ENCODE measurements around the gene SNN.

SNN gene

DNA sequence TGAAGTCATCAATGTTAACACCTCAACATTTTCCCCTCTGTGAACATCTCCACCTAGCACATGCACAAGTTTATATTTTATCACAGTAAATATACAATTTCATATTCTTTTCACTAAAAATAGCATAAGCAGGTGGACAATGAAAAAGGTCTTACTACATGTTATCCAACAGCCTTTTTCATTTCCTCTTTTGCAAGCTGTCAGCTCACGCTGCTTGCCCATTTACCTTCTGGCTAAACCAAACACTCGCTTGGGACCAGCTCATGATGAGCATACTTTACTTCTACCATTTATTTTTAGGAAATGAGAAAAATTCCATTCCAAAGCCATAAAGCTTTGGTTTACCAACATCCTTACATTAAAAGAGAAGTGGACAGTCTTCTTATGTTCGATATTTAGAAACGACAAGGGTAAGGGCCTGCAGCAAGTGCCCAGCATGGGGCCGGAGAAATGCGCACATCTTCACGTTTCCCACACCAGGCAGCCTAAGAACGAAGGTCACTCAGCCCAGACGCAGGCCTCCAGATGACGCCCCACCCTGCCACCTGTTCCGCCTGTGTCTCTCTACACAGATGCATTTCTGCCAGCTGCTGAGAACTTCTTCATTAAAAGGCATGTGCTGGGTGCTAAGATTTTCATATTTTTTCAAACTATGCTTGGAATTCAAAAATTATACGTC, 13.9 kb downstream of the SNN start:
- DNase-seq, result no peak

DNA sequence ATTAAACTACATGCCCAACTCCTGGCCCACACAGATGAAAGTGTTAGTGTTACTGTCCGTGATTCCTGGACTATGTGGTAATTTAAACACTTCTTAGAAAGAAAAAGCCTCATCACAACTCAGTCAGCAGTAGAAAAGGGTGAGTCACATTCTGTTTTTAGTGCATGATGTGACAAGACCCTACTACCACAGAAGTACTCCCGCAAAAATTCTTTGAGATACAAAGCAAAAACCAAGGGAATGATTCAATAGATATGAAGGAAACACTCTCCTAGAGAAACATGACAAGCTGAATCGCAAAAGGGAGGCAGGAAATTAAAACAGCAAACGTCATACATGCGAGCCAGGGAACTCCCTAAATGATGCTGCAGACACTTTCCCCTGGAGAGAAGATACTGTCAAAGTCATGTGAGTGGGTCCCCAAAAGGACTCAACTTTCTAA, 14.4 kb downstream of the SNN start:
- no peak for DNase-seq

DNA sequence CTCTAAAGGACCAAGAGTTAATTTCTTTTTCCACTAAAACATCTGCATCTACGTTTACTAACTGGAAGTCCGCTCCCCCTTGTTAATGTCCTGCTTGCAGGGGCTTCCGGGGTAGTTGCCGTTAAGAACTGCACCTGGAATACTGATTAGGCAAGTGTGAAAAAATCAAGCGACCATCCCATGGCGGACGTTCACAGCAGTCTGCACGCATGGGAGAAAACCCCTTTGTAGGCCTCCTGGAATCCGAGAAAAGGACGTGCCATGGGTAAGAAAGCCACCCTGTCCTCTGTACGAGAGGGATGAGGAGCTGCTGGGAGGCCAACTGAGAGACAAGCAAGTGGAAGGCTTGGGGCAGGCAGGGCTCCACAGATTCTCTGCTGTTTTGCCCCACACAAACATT, 14.9 kb downstream of the SNN start:
- no peak for DNase-seq

DNA sequence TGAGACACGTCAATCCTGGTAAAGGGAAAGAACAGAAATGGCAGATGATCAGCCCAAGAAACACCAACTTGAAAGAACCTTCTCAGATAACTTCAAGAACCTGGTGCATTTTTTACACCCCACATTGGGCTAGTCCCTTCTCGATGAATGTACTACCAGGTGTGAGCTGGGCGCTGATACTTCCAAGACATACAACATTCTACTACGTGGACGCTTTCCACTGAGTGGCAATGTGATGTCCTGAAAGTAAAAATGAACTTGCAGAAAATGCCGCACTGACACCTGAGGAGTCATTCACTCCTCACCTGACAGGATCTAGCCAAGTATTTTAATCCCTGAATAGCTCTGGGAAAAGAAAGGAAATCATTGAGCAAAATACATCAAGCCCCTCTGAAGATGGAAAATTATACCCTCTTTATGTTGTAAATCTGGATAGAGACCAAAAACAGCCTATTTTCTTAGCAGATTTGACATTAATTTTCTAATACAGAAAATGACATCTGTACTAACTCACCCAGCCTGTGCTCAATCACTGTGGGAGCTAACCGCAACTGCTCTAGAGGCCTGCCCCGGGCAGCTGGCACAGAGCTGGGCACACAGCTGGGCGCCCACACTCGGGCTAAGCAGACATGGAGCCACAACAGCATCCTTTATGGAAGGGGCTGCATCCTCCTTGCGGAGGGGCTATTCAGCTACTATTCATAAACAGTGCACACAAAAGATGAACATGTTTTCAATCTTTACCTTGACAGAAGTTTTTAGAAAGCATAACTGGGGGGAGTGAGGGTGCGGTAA, 16.2 kb downstream of the SNN start:
- DNase-seq, result no peak

DNA sequence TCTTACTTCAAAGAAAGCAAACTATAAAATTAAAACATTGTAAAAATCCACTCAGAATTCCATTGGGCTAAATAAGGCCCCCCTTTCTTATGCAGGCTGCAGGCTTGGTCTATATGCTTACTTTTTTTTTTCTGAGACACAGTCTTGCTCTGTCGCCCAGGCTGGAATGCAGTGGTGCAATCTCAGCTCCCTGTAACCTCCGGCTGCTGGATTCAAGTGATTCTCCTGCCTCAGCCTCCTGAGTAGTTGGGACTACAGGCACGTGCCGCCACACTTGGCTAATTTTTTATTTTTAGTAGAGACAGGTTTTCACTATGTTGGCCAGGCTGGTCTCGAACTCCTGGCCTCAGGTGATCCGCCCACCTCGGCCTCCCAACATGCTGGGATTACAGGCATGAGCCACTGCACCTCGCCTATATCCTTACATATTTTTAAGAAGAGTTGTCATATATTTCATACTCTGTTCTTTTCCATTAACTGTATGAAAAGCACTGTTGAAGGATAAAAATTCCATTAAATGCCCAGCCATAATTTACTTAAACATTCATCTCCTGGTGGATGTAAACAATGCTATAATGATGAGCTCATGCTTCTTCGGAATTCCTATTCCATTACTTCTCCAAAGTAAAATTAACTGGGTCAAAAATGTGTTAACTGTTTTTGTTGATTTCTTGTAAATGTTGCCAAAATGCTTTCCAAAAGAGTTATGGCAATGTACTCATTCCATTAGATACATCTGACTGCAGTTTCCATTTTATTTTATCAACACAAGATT, 17.8 kb downstream of the SNN start:
- DNase-seq, result no peak

DNA sequence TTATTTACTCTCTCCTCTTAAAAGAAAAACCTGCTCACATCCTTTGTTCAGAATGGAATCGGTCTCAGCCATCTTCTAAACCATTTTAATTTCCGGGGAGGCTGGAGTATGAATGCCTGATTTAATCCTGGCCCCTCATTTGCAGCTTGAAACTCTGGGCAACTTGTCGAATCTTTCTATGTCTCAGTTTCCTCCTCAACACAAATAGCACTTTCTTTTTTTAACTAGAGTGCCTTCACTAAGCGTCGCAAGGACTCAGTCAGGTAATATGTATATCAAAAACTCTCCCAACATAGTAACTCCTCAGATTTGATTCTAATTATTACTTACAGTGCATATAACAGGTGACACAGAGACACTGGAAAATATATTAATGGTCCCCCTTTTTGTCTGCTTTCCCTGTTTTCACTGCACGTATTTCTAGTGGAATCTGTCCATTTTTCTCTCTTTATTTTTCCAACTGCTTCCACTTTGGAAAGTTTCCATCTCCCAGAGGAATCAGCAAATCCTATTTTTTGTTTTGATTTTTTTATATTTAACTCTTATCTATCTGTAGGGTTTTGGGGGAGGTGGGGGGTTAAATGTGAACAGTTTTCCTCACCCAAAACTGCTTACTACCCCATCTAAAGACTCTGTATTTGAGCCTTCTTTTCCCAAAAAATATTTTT, 18.6 kb downstream of the SNN start:
- DNase-seq, result no peak

DNA sequence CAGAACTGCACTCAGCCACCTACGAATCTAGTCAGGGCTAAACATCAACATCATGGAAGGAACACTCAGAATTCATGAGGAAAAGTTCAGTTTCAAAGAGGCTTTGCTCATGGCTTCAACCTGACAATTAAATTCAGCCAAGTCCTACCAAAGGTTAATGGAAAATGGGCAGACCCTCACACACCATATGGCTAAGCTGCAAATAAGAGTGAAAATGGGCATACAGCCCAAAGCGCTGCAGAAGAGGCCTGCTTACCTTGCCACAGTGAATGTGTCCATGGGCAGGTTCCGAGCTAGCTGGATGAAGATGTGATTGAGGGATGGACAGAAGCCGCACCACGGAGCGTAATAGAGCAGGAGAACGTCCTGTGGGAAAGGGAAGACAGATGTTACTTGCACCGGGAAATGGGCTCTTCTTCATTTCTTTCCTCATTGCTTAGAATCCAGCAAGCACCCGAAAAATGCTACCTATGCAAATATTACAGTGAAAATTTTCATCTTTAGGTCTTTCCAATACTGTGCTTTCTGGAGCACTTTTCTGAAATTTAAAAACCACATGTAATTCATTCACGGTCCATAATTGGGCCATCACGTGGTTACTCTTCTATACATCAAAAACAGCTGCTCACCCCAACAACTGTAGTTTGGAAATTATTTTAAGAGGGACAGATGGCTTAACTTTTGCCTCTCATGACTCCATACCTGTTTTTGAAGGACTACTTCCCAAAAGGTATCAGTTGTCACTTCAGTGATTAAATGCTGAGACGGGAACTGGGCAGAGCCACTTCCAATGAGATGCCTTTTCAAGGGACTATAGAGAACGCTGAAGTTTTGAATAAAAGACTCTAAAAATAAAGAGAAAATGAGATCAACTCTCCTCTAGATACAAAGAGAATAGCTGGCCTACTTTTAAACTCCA, 19.6 kb downstream of the SNN start:
- DNase-seq, result no peak

DNA sequence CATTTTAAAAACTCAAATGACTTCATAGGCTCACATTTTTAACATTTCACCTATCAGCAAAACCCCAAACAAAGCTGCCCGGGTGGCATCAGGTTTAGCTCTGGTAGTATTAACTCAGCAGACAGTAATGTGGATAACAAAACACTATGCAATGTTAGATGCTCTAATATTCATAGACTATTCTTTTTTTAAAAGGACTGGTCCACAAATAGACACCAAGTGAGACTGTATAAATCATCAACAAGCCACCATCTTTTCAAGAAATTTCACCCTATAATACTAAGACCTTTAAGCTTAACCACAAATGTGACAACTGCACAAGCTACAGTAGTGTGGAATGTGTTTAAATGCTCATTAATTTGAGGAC, 20.2 kb downstream of the SNN start:
- no peak for DNase-seq

DNA sequence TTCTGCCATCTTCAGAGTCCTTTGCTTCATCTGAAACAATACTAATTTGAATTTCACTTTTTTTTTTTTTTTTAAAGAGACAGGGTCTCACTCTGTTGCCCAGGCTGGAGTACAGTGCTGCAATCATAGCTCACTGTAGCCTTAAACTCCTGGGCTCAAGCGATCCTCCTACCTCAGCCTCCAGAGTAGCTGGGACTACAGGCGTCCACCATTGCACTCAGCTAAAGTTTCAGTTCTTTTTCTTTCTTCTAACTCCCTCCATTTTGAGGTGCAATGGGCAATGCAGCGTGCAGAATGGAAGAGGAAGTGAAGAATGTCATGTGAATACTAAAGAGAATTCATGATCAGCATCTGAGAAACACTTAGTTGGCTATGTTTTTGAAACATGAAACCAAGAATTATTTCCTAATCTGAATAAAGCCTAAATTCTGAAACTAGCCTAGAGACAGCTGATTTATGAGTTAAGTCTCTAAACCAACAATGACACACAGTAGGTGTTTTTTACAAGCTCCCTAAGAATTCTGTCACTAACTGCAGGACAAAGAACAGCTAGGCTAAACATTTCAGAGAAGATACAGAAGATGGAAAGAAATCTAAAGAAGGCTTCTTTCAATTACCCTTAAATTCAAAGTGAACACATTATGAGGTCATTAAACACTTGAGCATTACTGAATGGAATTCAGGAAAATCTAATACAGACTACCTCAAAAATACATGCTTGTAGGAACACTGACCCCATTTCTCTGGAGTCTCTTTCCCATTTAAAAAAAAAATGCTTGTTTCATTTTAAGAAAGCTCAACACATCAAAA, 21.0 kb downstream of the SNN start:
- DNase-seq, result peak; percentile 5

DNA sequence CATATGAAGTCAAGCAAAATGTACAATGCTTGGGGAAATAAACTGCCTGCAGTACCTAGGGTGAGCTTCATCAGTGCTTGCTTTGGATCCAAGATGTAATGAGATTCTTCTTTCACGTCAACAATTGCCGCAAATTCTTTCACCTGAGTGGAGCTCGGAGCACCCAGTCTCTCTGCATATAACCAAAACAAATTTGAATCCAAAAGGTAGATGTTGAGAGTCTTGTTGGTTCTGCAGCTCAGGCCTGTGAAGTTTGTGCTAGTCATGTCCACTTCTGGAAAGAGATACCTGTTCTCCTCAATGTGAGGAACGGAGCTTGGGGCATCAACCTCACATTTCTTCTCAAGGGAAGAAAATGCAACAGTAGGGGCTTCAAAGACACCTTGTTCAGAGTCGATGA, 23.0 kb downstream of the SNN start:
- no peak for DNase-seq

DNA sequence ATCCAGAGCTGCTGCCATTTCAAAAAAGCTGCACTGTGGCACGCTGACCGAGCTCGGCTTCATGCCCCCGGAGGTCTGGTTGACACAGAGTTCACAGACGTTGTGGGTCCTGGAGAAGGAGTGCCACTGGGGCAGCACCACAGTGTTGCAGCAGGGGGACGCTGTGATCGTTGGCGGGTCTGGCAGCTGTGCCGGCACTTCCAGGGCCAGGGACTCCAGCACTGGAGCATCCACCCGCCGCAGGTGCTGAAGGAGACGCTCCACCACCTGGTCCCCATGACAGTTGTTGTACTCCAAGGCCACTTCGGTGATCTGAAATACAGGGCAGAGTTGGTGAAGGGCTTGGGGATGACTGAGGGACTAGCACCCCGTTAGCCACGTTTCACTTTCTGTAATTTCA, 23.5 kb downstream of the SNN start:
- DNase-seq, result no peak

DNA sequence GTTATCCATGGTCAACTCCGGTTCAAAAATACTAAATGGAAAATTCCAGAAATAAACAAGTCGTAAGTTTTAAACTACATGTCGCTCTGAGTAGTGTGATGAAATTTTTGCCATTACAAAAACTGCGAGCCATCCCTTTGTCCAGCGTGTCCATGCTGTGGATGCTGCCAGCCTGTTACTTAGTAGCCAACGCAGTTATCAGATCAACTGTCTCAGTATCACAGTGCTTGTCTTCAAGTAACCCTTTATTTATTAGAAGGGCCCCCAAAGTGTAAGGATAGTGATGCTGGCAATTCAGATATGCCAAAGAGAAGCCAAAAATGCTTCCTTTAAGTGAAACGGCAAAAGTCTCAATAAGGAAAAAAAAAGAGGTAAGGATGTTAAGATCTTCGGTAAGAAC, 23.9 kb downstream of the SNN start:
- no peak for DNase-seq

DNA sequence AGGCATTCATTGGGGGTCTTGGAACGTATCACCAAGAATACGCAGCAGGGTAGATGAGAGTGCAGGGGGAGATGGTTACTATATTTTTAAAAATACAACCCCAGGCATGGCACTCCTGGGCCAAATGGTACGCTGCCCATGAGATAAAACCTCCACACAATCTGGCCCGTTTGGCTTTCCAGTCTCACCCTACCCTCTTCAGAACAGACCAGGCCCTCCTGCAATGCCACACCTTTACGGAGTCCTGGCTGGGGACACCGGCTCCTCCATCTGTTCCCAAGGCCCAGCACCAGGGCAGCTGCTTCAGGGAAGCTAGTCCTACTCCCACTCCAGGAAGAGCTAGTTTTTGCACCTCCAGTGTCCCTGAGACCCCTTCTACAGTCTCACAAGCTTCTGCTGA, 24.4 kb downstream of the SNN start:
- DNase-seq, result no peak

DNA sequence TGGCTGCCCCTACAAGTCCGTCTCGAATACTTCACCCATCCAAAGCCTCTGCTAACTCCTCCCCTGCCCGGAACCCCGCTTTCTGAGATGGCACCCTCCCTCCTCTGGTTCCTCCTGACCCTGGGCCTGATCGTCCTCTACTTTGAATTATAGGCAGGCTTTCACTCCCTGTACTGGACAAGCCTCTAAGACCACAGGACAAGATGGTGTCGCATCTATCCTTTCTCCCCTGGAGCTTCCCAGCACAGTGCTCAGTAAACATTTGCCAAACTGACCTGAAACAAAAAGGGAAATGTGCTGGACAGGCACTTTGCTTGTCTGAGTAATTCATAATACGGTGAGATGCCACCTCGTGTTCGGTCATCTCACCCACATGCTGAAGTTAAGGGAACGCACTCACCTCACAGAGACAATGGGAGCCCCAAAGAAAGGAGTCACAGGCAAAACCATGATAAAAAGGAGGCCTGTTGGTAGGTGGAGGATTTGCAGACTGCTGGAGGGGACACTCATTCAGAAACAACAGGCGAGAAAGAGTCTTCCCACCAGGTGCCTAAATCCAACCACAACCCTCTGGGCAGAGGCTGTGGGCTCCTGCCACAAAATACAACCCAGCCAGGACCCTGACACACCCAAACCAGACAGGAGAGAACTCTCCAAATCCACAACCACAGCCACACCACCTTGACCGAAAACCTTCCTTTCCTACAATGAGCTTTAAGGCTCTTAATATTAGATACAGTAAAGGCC, 28.2 kb downstream of the SNN start:
- no peak for DNase-seq

DNA sequence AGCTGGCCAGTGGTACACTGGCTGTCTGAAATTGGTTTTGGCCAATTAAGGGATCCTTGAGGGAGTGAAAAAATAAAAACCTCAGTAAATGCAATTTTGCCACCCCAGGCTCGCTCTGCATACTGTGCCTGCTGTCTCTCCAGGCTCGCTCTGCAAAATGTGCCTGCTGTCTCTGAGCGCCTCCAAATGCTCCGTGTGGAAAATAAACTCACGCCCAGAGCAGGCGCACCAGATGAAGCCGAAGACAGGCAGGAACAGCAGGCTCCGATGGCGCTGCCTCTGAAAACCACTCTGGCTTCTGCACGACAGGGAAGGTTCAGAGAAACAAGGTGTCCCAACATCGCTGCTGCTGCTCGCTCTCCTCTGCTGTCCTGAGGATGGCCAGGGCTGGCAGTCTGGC, 29.1 kb downstream of the SNN start:
- DNase-seq, result no peak

DNA sequence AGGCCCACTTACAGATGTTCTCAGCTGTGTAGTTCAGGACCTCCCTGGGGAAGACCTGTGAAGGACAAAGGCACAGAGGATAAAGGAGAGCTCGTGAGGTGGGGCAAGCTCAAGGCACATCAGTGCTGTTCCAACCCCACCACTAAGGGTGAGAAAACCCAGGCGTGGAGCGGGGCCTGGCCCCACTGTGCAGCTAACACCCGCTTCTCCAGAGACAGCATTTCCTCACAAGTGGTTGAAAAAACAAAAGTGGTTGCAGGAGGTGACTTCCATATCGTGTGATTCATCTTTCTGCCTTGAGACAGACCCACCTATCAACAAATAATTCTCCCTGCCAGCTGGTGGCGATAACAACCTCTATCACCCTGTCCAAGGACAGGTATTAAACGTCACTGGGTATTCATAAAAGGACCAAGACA, 30.0 kb downstream of the SNN start:
- no peak for DNase-seq

DNA sequence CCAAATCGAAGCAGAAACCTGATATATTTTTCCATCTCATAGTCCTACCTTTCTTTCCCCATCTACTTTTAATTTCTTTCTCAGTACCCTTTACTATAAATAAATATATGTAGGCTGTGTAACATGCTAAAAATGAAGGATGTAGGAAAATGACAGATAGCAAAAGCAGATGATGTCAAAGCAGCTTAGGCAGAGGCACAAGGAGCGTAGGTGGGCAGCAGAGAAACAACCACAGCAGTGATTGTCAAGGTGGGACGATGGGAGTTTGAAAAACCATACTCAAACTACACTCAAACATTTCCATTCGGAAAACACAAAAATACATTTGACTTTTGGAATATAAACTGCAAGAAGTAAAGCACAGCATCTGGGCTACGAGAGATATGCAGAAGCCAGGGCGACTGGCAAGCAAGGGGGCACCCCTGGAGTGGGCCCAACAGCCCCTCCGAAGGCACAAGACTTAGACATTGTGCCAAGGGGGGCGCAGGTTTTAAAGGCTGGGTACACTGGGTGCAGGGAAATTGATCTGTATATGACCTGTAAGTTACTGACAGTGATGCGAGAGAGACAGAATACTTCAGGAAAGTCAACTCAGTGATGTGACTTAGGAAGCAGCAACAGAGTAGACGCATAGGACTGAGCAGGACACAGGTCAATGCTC, 31.1 kb downstream of the SNN start:
- no peak for DNase-seq

DNA sequence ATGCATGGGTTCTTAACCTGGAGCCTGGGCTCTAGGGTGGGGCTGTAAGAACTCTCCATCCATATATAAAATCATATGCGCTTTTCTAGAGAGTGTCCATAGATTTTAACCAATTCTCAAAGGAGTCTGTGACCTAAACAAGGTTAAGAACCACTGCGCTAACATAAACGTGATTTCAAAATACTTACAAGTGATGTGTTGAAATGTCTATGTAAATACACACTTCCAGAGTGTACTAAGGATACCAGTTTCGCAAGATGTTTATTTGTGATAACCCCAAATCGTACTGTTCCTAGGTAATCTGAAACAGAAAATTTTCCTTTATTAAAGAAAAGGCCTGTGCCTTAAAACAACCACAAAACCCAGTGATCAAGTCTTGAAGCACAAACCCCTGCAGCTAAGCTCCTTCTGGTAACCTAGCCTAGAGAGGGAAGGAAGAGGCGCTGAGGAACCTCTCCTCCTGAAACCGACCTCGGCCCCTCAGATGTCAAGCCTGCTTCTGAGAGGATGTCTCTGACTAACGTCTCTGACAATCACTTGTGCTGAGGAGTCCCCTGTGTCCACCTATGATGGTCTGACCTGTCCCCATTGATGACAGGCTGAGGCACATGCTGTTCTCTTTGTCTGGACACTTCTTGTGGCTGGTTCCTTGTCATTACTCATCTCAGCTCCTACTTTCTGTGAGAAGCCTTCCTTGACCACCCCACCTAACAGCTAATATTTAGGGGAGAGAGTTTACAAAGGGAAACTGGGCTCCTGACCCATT, 32.2 kb downstream of the SNN start:
- no peak for DNase-seq

Measured in retina (tissue), 1 donor.